BJ (cell line): ENCODE results near the gene PEX10. TPM values are rescaled to one million over a fixed set of nuclear protein-coding genes. Genes with fewer than 3 reads are reported as not detected.
A peak's percentile ranks its signal among the peaks of the same experiment; 100 is the strongest.

Source experiments
- CTCF ChIA-PET: fragments of 350-600 bp; formaldehyde crosslinking; extraction: SDS; loops from one replicate; lab custom pipeline; 2021; ENCODE audit warnings: antibody characterized with exemption, inconsistent platforms; lab: Yijun Ruan, JAX
- POLR2A ChIA-PET: fragments of 300-600 bp; sonication (Branson Sonifier 250); formaldehyde crosslinking; extraction: SDS; loops from one replicate; lab custom pipeline; 2021; ENCODE audit warnings: antibody characterized with exemption; lab: Charles Lee
- DNase-seq: peaks from one replicate; pipeline ENCODE4 v3.0.0-alpha.2; 2011; ENCODE audit warnings: low read depth
- H3K27me3 ChIP-seq: 2 replicates; pipeline ENCODE4 v1.6.0; 2011; ENCODE audit warnings: low read length; ENCODE audit not compliant: control insufficient read depth, insufficient read depth
- H3K36me3 ChIP-seq: 2 replicates; pipeline ENCODE4 v1.5.1; 2011; ENCODE audit warnings: low read length; ENCODE audit not compliant: control insufficient read depth, insufficient read depth
- H3K4me3 ChIP-seq: 2 replicates; pipeline ENCODE4 v1.5.1; 2011; ENCODE audit warnings: low read depth, mild to moderate bottlenecking, control low read depth, low read length
- polyA plus RNA-seq: library from polyadenylated mRNA; depleted of rRNA; stranded (reverse); fragments of >200 nt; gene quantifications from 2 replicates; pipeline ENCODE4 v1.2.3, GENCODE V29; 2011
- TF ChIP-seq, protein P1 (sequence below): IDR thresholded peaks from 2 replicates; pipeline ENCODE4 v1.5.1; 2011; ENCODE audit warnings: low read depth, mild to moderate bottlenecking, control low read depth, inconsistent platforms, low read length, moderate library complexity; ENCODE audit not compliant: insufficient read depth

Gene PEX10
- polyA plus RNA-seq, 1 experiment = 23.6 TPM

DNA sequence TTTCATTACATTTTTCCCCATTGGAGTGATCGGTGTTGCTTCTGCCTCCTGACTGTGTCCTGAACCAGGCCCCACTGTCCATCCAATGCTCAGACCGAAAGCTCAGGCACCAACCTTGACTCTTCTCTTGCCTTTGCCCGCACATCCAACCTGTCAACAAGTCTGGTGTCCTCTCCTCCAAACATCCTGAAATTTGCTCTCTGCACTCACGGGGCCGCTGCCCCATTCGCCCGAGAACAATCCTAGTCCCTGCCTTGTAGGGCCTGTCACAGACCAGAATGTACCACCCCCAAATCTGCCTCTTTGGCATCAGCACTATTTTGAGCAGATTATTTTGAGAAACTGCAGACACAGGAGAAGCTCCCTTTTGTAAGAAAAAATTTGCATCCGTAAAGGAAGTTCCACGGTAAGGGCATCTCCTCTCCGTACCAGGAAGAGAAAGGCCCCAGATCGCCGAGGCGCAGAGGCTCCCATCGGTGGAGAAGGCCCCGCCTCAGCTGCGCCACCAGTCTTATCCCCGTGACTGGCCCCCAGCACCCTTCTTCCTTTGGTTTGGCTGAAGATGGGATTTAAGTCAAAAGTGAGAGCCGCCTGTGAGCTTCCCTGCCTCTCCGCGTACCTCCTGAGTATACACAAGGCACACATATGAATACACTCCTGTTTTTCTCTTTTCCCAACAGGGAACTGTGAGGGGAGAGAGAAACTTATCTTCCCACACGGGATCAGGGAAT lies 28.1 kb downstream of the PEX10 start:
- TF ChIP-seq, protein P1, sequence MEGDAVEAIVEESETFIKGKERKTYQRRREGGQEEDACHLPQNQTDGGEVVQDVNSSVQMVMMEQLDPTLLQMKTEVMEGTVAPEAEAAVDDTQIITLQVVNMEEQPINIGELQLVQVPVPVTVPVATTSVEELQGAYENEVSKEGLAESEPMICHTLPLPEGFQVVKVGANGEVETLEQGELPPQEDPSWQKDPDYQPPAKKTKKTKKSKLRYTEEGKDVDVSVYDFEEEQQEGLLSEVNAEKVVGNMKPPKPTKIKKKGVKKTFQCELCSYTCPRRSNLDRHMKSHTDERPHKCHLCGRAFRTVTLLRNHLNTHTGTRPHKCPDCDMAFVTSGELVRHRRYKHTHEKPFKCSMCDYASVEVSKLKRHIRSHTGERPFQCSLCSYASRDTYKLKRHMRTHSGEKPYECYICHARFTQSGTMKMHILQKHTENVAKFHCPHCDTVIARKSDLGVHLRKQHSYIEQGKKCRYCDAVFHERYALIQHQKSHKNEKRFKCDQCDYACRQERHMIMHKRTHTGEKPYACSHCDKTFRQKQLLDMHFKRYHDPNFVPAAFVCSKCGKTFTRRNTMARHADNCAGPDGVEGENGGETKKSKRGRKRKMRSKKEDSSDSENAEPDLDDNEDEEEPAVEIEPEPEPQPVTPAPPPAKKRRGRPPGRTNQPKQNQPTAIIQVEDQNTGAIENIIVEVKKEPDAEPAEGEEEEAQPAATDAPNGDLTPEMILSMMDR = no peak
- ChIA-PET POLR2A (no interaction called here), CTCF (interaction anchor here (5.0 to 11.7 kb wide), 2 partner anchors 70 to 190 kb away, joined by 45 to 328 read pairs; partner anchors contain the start of gene FAAP20)
- DNase-seq = no peak
- no peaks in the 10 kb centered on the region for H3K27me3 ChIP-seq
- H3K4me3 ChIP-seq = no peak overlapping the region
- peaks cover 4% of the 10 kb centered on the region for H3K36me3 ChIP-seq

GRCh38 chr1:2383576-2383975 lies 28.8 kb downstream of the PEX10 start:
- Histone ChIP-seq H3K27me3 (no peaks in the 10 kb centered on the region), H3K36me3 (peaks cover 4% of the 10 kb centered on the region), H3K4me3 (no peak overlapping the region)
- ChIA-PET CTCF (interaction anchor here (2.5 to 11.7 kb wide), 4 partner anchors 70 to 189 kb away, joined by 28 to 328 read pairs (median 46); partner anchors contain the start of gene FAAP20), POLR2A (no interaction called here)
- TF ChIP-seq, protein P1 = no peak
- DNase-seq = no peak

DNA sequence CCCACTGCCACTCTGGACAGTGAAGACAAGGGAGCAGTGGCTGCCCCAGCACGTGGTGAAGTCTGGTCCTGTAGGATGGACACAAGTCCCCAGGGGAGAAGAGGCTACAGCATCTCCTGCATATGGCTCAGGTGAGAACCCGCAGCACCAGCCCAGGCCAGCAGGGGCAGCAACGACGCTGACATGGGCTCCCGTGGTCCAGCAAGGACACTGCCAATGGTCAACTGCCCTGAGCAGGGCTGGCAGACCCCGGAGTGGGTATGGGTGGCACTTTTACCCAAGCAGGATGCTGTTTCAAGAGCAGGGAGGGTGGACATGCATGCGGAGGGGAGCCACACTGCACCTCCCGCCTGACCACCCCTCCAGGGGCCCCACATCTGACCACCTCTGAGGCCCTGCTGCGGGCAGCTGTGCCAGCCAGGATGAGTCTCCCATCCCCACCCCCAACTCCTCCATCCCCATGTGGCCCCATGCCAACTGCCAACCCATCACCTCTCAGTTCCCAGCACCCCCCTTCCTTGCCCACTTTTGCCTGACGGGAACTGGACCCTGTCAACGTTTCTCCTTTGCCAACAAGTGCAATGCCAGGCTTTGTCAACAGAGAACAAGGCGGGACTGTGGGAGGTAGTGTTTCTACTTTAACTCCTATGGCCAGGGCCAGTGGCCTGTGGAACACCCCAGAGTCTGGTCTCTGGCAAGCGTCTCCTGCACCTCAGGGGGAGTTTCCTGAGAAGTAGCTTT lies 29.6 kb downstream of the PEX10 start:
- CTCF ChIA-PET = interaction anchor here (0.7 to 11.7 kb wide), 20 partner anchors 8 to 243 kb away, joined by 3 to 328 read pairs (median 6); partner anchors contain the start of genes FAAP20, MORN1 and RER1
- Histone ChIP-seq H3K27me3 (no peaks in the 10 kb centered on the region), H3K36me3 (peaks cover 3% of the 10 kb centered on the region), H3K4me3 (no peak overlapping the region)
- POLR2A ChIA-PET = interaction anchor here (0.6 kb wide), 1 partner anchor 183 kb away, joined by 26 read pairs; no protein-coding TSS in a partner anchor
- DNase-seq = no peak
- TF ChIP-seq, protein P1 = peak; percentile 72

- DNase-seq = no peak
- Histone ChIP-seq H3K36me3 (no peaks in the 10 kb centered on the region; the same call in 1 of the 2 replicates), H3K27me3 (no peaks in the 10 kb centered on the region), H3K4me3 (no peak overlapping the region)
- TF ChIP-seq, protein P1 = peak; percentile 93
- ChIA-PET CTCF (interaction anchor here (0.6 to 11.7 kb wide), 34 partner anchors 9 to 1161 kb away, joined by 3 to 328 read pairs (median 5); partner anchors contain the start of genes FAAP20, MORN1 and RER1), POLR2A (interaction anchor here (0.6 to 1.0 kb wide), 2 partner anchors 148 to 183 kb away, joined by 3 to 26 read pairs; no protein-coding TSS in a partner anchor)
These were observed 30.4 kb downstream of the PEX10 start for GRCh38 chr1:2381741-2382620.
